ENCODE data around the gene ZC3HAV1. TPM values are rescaled to one million over a fixed set of nuclear protein-coding genes. Genes with fewer than 3 reads are reported as not detected.

ZC3HAV1 gene
- total and polyA plus RNA-seq, 9 of the 15 experiments (the other 6 are each of a cell fraction or from before 2014, with no cell fraction given), result 11.9 to 40.5 (median 23.9) TPM

GRCh38 chr7:139124084-139124914, 14.8 kb upstream of the ZC3HAV1 start (continued):
- no peak for TF ChIP-seq GTF2B (IDR thresholded peaks at IDR 0.05; ENCODE audit: extremely low read depth, insufficient read length)
- no peak for TF ChIP-seq CCAR2 (IDR thresholded peaks at IDR 0.05; ENCODE audit: low read depth, low read length)

GRCh38 chr7:139119486-139119849, 9.9 kb upstream of the ZC3HAV1 start:
- BruUV-seq (replicated peaks), result no TSS peak
- in situ Hi-C loops (cut with MboI), result no loop called here
- Histone ChIP-seq H4K20me1 (replicated peaks; ENCODE audit: control insufficient read depth, insufficient read depth, low read length) (no peaks in the 10 kb centered on the region), H3K27me3 (ENCODE audit: control insufficient read depth in 2 of 2, insufficient read depth in 2 of 2, low read length in 2 of 2) (no peaks in the 10 kb centered on the region), H3K9me3 (replicated peaks; ENCODE audit: control insufficient read depth, insufficient read depth, low read depth, low read length) (no peaks in the 10 kb centered on the region; the same call in 1 of the 2 replicates), H3K27ac (ENCODE audit: extremely low read depth, low read depth, low read length) (peak overlapping the region; percentile 76), H3K36me3 (ENCODE audit: control insufficient read depth, insufficient read depth, low read length) (no peaks in the 10 kb centered on the region), H3K4me3 (no peak overlapping the region), H3K4me2 (ENCODE audit: insufficient read depth, low read length) (peak overlapping the region; percentile 72), H3K79me2 (ENCODE audit: control insufficient read depth, insufficient read depth, low read length) (no peaks in the 10 kb centered on the region), H3K9ac (ENCODE audit: insufficient read depth in 1 of 2, low read depth in 2 of 2, low read length in 2 of 2) (peak overlapping the region in 1 of 2 experiments; percentile 66; a peak in 2 of 4 replicates), H3K4me1 (replicated peaks in 1 of 2; ENCODE audit: control insufficient read depth in 2 of 2, insufficient read depth in 2 of 2, low read length in 2 of 2) (peaks cover 25 to 44% of the 10 kb centered on the region in 2 experiments), H3K9me1 (ENCODE audit: control insufficient read depth, insufficient read depth, low read length) (no peaks in the 10 kb centered on the region), H2AFZ (ENCODE audit: low read depth, low read length) (peak overlapping the region; percentile 82; the same call in 1 of the 2 replicates)
- 46% methylated on average over 4 of the region's 4 CpGs for WGBS (ENCODE audit: insufficient coverage, low coverage, missing lambda C conversion rate)
- intact Hi-C loops (cut with micrococcal nuclease), result no loop called here
- POLR2A ChIA-PET, result interaction anchor here (1.2 to 2.3 kb wide), 8 partner anchors 8 to 209 kb away, joined by 3 to 13 read pairs (median 4); a partner anchor contains a TSS
- no peak for ATAC-seq
- CTCF ChIA-PET (ENCODE audit: low intra/inter-chr PET ratio), result interaction anchor here (0.6 kb wide), 1 partner anchor 10 kb away, joined by 3 read pairs; no protein-coding TSS in a partner anchor
- no peak for FAIRE-seq
- no peak for DNase-seq (ENCODE audit: extremely low read depth in 1 of 4, low spot score in 3 of 4)
- TF ChIP-seq ZNF224 (CRISPR knock-in tag; IDR thresholded peaks at IDR 0.05), result 0 out of 2 replicates have a peak, but pooled peaks have one; percentile 20
- no peak for TF ChIP-seq PHF21A (IDR thresholded peaks at IDR 0.05; ENCODE audit: borderline replicate concordance, low read depth)
- TF ChIP-seq KDM1A (IDR thresholded peaks at IDR 0.05), result peak in 1 of 2 experiments; percentile 17; a peak in 1 of 4 replicates
- TF ChIP-seq FOXK1 (CRISPR knock-in tag; IDR thresholded peaks at IDR 0.05; ENCODE audit: borderline replicate concordance), result 0 out of 2 replicates have a peak, but pooled peaks have one; percentile 57
- TF ChIP-seq GATA2 (CRISPR knock-in tag; IDR thresholded peaks at IDR 0.05), result peak; percentile 1; the same call in 1 of the 2 replicates
- TF ChIP-seq TCF3 (CRISPR knock-in tag; IDR thresholded peaks at IDR 0.05), result no peak
- no peak for TF ChIP-seq EWSR1 (IDR thresholded peaks at IDR 0.05; ENCODE audit: borderline replicate concordance, low read depth, partially characterized antibody)
- 0 out of 2 replicates have a peak, but pooled peaks have one; percentile 6 for TF ChIP-seq ELF2 (CRISPR knock-in tag; IDR thresholded peaks at IDR 0.05)
- no peak for TF ChIP-seq SMC3 (conservative IDR thresholded peaks at IDR 0.05; ENCODE audit: insufficient read depth, low read depth, low read length)
- peak; percentile 83; the same call in 1 of the 2 replicates for TF ChIP-seq ZNF232 (CRISPR knock-in tag; IDR thresholded peaks at IDR 0.05)
- TF ChIP-seq, protein P1, sequence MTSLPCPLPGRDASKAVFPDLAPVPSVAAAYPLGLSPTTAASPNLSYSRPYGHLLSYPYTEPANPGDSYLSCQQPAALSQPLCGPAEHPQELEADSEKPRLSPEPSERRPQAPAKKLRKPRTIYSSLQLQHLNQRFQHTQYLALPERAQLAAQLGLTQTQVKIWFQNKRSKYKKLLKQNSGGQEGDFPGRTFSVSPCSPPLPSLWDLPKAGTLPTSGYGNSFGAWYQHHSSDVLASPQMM (CRISPR knock-in tag; IDR thresholded peaks at IDR 0.05), result 0 out of 2 replicates have a peak, but pooled peaks have one; percentile 53
- no peak for TF ChIP-seq PML (IDR thresholded peaks at IDR 0.05; ENCODE audit: low read length)
- no peak for TF ChIP-seq ZNF175 (CRISPR knock-in tag; IDR thresholded peaks at IDR 0.05; ENCODE audit: low read depth)
- no peak for TF ChIP-seq MAZ (CRISPR knock-in tag; conservative IDR thresholded peaks at IDR 0.05 in 1 of 2, IDR thresholded peaks at IDR 0.05 in 1 of 2)
- peak; percentile 36; the same call in 1 of the 2 replicates for TF ChIP-seq CEBPG (CRISPR knock-in tag; IDR thresholded peaks at IDR 0.05)
- no peak for TF ChIP-seq CEBPG (tag; conservative IDR thresholded peaks at IDR 0.05 in 1 of 2, IDR thresholded peaks at IDR 0.05 in 1 of 2)

Measured in K562 (cell line).